ENCODE data around the gene KIAA0586. TPM values are rescaled to one million over a fixed set of nuclear protein-coding genes. Genes with fewer than 3 reads are reported as not detected.

Gene KIAA0586
- total and polyA plus RNA-seq, 9 of the 15 experiments (the other 6 are each of a cell fraction or from before 2014, with no cell fraction given), result 11.2 to 30.9 (median 22.6) TPM

DNA sequence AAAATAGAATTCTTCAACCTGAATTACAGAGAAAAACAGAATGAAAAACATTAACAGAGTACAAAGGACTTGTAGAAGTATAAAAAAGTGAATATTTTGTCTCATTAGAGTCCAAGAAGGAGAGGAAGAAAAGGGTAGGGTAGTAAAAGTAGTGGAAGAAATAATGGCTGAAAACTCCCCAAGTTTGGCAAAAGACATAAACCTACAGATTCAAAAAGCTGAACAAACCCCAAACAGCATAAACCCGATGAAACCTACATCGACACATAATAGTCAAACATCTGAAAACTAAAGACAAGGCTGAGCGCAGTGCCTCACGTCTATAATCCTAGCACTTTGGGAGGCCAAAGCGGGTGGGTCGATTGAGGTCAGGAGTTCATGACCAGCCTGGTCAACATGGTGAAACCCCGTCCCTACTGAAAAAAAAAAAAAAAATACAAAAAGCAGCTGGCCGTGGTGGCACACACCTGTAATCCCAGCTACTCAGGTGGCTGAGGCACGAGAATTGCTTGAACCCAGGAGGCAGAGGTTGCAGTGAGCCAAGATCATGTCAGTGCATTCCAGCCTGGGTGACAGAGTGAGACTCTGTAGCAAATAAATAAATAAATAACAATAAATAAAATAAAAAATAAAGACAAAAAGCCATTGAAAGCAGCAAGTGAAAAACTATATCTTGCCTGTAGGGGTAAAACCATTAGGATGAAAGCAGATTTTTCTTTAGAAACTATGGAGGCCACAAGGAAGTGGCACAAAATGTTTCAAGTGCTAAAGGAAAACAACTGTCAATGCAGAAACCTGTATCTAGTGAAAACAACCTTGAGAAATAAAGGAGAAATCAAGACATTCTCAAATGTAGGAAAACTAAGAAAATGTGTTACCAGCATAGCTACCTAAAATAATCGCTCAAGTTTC is 11.6 kb upstream of the KIAA0586 start (continued):
- TF ChIP-seq, protein P1, sequence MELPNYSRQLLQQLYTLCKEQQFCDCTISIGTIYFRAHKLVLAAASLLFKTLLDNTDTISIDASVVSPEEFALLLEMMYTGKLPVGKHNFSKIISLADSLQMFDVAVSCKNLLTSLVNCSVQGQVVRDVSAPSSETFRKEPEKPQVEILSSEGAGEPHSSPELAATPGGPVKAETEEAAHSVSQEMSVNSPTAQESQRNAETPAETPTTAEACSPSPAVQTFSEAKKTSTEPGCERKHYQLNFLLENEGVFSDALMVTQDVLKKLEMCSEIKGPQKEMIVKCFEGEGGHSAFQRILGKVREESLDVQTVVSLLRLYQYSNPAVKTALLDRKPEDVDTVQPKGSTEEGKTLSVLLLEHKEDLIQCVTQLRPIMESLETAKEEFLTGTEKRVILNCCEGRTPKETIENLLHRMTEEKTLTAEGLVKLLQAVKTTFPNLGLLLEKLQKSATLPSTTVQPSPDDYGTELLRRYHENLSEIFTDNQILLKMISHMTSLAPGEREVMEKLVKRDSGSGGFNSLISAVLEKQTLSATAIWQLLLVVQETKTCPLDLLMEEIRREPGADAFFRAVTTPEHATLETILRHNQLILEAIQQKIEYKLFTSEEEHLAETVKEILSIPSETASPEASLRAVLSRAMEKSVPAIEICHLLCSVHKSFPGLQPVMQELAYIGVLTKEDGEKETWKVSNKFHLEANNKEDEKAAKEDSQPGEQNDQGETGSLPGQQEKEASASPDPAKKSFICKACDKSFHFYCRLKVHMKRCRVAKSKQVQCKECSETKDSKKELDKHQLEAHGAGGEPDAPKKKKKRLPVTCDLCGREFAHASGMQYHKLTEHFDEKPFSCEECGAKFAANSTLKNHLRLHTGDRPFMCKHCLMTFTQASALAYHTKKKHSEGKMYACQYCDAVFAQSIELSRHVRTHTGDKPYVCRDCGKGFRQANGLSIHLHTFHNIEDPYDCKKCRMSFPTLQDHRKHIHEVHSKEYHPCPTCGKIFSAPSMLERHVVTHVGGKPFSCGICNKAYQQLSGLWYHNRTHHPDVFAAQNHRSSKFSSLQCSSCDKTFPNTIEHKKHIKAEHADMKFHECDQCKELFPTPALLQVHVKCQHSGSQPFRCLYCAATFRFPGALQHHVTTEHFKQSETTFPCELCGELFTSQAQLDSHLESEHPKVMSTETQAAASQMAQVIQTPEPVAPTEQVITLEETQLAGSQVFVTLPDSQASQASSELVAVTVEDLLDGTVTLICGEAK (IDR thresholded peaks at IDR 0.05), result no peak
- TF ChIP-seq, protein P1 (CRISPR knock-in tag; IDR thresholded peaks at IDR 0.05), result no peak
